ENCODE data around the gene RETREG1. TPM values are rescaled to one million over a fixed set of nuclear protein-coding genes. Genes with fewer than 3 reads are reported as not detected.

The RETREG1 gene
- total RNA-seq, 1 donor from 2014 or later, result 269 TPM

DNA sequence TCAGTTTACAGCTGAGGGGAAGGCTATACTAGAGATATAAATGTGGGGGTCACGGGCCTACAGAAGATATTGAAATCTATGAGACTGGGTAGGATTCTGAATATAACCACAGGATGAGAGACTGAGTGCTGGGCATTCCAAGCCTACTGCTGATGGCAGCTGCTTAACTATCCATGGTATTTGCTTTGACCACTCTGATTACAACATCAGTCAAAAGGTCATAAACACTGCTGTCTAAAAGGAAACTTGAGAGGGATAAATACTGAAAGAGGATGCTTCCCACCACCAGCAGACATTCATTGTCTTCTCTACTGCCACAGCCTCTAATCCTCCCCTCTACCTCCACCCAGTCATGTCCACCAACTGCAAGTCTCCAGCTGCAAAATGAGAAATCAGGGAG is 155.0 kb downstream of the RETREG1 start:
- peak overlapping the region; percentile 84 for H3K27ac ChIP-seq (replicated peaks)
- no peaks in the 10 kb centered on the region for H3K27me3 ChIP-seq (ENCODE audit: low read depth)
- H3K36me3 ChIP-seq, result peaks cover 60% of the 10 kb centered on the region

DNA sequence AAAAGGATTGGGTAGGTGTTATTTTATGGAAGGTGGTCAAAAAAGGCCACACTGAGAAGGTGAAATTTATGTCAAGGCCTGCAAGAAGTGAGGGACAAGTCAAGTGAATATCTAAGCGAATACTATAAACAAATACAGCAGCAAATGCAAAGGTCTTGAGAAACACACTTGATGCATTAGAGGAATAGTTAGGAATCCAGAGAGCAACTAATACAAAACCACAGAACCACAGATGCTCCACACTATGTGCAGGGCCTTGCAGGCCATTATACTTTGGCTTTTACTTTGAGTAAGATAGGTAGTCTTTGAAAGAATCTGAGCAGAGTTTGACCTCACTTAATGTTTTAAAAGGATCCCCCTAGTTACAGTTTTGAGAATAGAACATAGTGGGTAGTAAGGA is 155.8 kb downstream of the RETREG1 start:
- DNase-seq, result no peak
- H3K27ac ChIP-seq (replicated peaks), result peak overlapping the region; percentile 84
- intact Hi-C loops (cut with micrococcal nuclease), result no loop called here
- H3K27me3 ChIP-seq (ENCODE audit: low read depth), result no peaks in the 10 kb centered on the region
- H3K4me3 ChIP-seq, result peak overlapping the region; percentile 96
- TF ChIP-seq, protein P1, sequence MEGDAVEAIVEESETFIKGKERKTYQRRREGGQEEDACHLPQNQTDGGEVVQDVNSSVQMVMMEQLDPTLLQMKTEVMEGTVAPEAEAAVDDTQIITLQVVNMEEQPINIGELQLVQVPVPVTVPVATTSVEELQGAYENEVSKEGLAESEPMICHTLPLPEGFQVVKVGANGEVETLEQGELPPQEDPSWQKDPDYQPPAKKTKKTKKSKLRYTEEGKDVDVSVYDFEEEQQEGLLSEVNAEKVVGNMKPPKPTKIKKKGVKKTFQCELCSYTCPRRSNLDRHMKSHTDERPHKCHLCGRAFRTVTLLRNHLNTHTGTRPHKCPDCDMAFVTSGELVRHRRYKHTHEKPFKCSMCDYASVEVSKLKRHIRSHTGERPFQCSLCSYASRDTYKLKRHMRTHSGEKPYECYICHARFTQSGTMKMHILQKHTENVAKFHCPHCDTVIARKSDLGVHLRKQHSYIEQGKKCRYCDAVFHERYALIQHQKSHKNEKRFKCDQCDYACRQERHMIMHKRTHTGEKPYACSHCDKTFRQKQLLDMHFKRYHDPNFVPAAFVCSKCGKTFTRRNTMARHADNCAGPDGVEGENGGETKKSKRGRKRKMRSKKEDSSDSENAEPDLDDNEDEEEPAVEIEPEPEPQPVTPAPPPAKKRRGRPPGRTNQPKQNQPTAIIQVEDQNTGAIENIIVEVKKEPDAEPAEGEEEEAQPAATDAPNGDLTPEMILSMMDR (IDR thresholded peaks at IDR 0.05; ENCODE audit: borderline replicate concordance), result no peak
- H3K4me1 ChIP-seq, result peaks cover 99% of the 10 kb centered on the region
- H3K9me3 ChIP-seq (replicated peaks), result no peaks in the 10 kb centered on the region
- peaks cover 60% of the 10 kb centered on the region for H3K36me3 ChIP-seq

More for the DNA sequence above, 155.0 kb downstream of the RETREG1 start:
- TF ChIP-seq, protein P1 (IDR thresholded peaks at IDR 0.05; ENCODE audit: borderline replicate concordance), result no peak
- no peaks in the 10 kb centered on the region for H3K9me3 ChIP-seq (replicated peaks)
- H3K4me3 ChIP-seq, result peak overlapping the region; percentile 96
- H3K4me1 ChIP-seq, result peaks cover 99% of the 10 kb centered on the region
- intact Hi-C loops (cut with micrococcal nuclease), result no loop called here
- no peak for DNase-seq

DNA sequence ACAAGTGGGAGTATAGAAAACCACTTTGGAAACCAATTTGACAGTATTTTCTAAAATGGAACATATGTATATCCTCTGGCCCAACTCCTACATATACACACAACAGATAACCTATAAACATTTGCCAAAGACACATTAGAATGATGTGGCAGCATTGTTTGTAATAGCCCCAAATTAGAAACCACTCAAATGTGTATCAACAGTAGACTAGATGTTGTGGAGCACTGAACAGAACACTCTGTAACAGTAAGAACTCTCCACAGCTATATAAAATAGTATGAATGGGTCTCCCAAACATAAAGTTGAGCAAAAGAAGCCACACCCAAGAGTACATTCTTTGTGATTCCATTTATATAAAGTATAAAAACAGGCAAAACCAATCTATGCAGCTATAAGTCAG is 157.3 kb downstream of the RETREG1 start:
- peak overlapping the region; percentile 19 for H3K4me3 ChIP-seq
- intact Hi-C loops (cut with micrococcal nuclease), result loop anchor here (10.0 kb wide), 1 partner anchor 295 kb away; no protein-coding TSS in a partner anchor
- H3K36me3 ChIP-seq, result peaks cover 76% of the 10 kb centered on the region
- H3K9me3 ChIP-seq (replicated peaks), result no peaks in the 10 kb centered on the region
- peaks cover 100% of the 10 kb centered on the region for H3K4me1 ChIP-seq
- H3K27me3 ChIP-seq (ENCODE audit: low read depth), result no peaks in the 10 kb centered on the region
- DNase-seq, result no peak
- TF ChIP-seq, protein P1 (IDR thresholded peaks at IDR 0.05; ENCODE audit: borderline replicate concordance), result no peak
- peak overlapping the region; percentile 84 for H3K27ac ChIP-seq (replicated peaks)

DNA sequence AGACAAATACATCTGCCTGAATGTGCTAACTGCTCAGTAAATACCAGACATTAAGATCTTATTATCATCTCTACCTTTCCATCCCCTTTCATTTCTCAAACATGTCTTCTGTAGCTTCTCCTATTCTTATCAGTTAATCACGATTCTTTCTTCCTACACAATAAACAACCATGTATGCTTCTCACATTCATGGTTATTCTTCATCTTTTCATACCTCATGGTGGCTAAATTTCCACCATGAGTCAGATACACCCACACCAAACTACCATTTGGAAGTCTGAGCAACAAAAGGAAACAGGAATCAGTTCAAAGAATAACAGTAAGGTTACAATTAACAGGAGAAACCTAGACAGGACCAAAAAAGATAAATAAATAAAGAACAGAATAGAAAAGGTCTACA is 158.9 kb downstream of the RETREG1 start:
- TF ChIP-seq, protein P1 (IDR thresholded peaks at IDR 0.05; ENCODE audit: borderline replicate concordance), result no peak

DNA sequence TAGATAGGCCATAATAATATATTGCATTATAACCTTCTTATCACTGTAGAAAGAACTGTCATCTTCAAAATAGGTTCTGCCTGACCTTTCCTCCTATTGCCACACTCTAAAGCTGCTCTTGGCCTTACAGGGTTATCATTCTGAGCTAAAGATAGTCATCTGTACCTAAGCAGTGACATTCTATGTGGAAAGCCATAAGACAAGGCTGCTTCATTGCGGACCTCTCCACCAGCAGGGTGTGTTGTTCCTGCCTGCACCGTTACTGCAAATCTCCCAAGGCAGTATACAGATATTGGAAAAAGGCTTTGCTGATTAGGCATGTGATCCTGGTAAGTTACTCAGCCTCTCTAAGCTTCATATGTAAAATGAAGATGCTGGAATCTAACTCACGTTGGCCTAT is 159.3 kb downstream of the RETREG1 start:
- peaks cover 71% of the 10 kb centered on the region for H3K36me3 ChIP-seq
- peaks cover 96% of the 10 kb centered on the region for H3K4me1 ChIP-seq
- peak overlapping the region; percentile 84 for H3K27ac ChIP-seq (replicated peaks)

More for the DNA sequence above, 158.9 kb downstream of the RETREG1 start:
- Histone ChIP-seq H3K4me1 (peaks cover 96% of the 10 kb centered on the region), H3K9me3 (replicated peaks) (no peaks in the 10 kb centered on the region), H3K36me3 (peaks cover 71% of the 10 kb centered on the region), H3K4me3 (no peak overlapping the region), H3K27ac (replicated peaks) (peak overlapping the region; percentile 84), H3K27me3 (ENCODE audit: low read depth) (no peaks in the 10 kb centered on the region)
- no peak for DNase-seq
- intact Hi-C loops (cut with micrococcal nuclease), result loop anchor here (10.0 kb wide), 1 partner anchor 293 kb away; no protein-coding TSS in a partner anchor

More for the DNA sequence above, 159.3 kb downstream of the RETREG1 start:
- DNase-seq, result no peak
- Histone ChIP-seq H3K4me3 (no peak overlapping the region), H3K9me3 (replicated peaks) (no peaks in the 10 kb centered on the region), H3K27me3 (ENCODE audit: low read depth) (no peaks in the 10 kb centered on the region)
- TF ChIP-seq, protein P1 (IDR thresholded peaks at IDR 0.05; ENCODE audit: borderline replicate concordance), result peak; percentile 45
- intact Hi-C loops (cut with micrococcal nuclease), result loop anchor here (10.0 kb wide), 1 partner anchor 293 kb away; no protein-coding TSS in a partner anchor
